Mononuclear cell (primary cell): ENCODE measurements around the gene GPR157. TPM values are rescaled to one million over a fixed set of nuclear protein-coding genes. Genes with fewer than 3 reads are reported as not detected.
"Not testable (repeated sequence)": the region's sequence is repeated elsewhere in the genome, so short reads cannot be mapped to it uniquely, and the experiment has no call there.

Experiments used
- H3K27me3 ChIP-seq: 2 replicates; pipeline ENCODE4 v1.6.0; 2011; ENCODE audit warnings: low read length, control low read depth; ENCODE audit not compliant: insufficient read depth
- H3K4me1 ChIP-seq: 2 replicates; pipeline ENCODE4 v1.5.1; 2011; ENCODE audit warnings: mild to moderate bottlenecking, low read length, control low read depth; ENCODE audit not compliant: insufficient read depth
- H3K4me3 ChIP-seq: 2 replicates; pipeline ENCODE4 v1.5.1; 2011; ENCODE audit warnings: mild to moderate bottlenecking, low read length, moderate library complexity
- H3K9me3 ChIP-seq: 2 replicates; pipeline ENCODE4 v1.5.1; 2011; ENCODE audit warnings: low read depth, mild to moderate bottlenecking, control low read depth, low read length
- total RNA-seq: library from RNA; depleted of rRNA; stranded (reverse); fragments of >200 nt; gene quantifications from one replicate; pipeline ENCODE4 v1.2.3, GENCODE V29; 2012

The GPR157 gene
- total RNA-seq, 1 donor, result 2.0 TPM

- Histone ChIP-seq H3K4me1 (no peaks in the 10 kb centered on the region), H3K4me3 (no peak overlapping the region), H3K9me3 (no peaks in the 10 kb centered on the region), H3K27me3 (no peaks in the 10 kb centered on the region)
Observed at GRCh38 chr1:9153152-9153551, 24.2 kb upstream of the GPR157 start.

GRCh38 chr1:9152535-9152934 lies 23.6 kb upstream of the GPR157 start:
- Histone ChIP-seq H3K27me3 (no peaks in the 10 kb centered on the region), H3K9me3 (no peaks in the 10 kb centered on the region), H3K4me1 (no peaks in the 10 kb centered on the region), H3K4me3 (no peak overlapping the region)

- Histone ChIP-seq H3K9me3 (no peaks in the 10 kb centered on the region), H3K27me3 (no peaks in the 10 kb centered on the region), H3K4me1 (no peaks in the 10 kb centered on the region), H3K4me3 (no peak overlapping the region)
Observed at GRCh38 chr1:9151328-9151860, 22.5 kb upstream of the GPR157 start.

- no peaks in the 10 kb centered on the region for H3K27me3 ChIP-seq
- H3K4me1 ChIP-seq, result no peaks in the 10 kb centered on the region
Observed at GRCh38 chr1:9150582-9151327, 21.9 kb upstream of the GPR157 start.

GRCh38 chr1:9149837-9150581 lies 21.1 kb upstream of the GPR157 start:
- Histone ChIP-seq H3K27me3 (no peaks in the 10 kb centered on the region), H3K4me1 (no peaks in the 10 kb centered on the region), H3K4me3 (no peak overlapping the region), H3K9me3 (no peaks in the 10 kb centered on the region)

More at GRCh38 chr1:9150582-9151327, 21.9 kb upstream of the GPR157 start:
- Histone ChIP-seq H3K9me3 (no peaks in the 10 kb centered on the region), H3K4me3 (no peak overlapping the region)

- no peaks in the 10 kb centered on the region for H3K27me3 ChIP-seq
- no peak overlapping the region for H3K4me3 ChIP-seq
- H3K9me3 ChIP-seq, result no peaks in the 10 kb centered on the region
- H3K4me1 ChIP-seq, result no peaks in the 10 kb centered on the region
Observed at GRCh38 chr1:9149151-9149550, 20.2 kb upstream of the GPR157 start.

GRCh38 chr1:9146156-9146555 lies 17.3 kb upstream of the GPR157 start:
- peaks cover 17% of the 10 kb centered on the region for H3K4me1 ChIP-seq
- no peaks in the 10 kb centered on the region for H3K27me3 ChIP-seq
- no peaks in the 10 kb centered on the region for H3K9me3 ChIP-seq
- H3K4me3 ChIP-seq, result no peak overlapping the region

GRCh38 chr1:9145714-9146113 lies 16.8 kb upstream of the GPR157 start:
- H3K9me3 ChIP-seq, result no peaks in the 10 kb centered on the region
- H3K27me3 ChIP-seq, result no peaks in the 10 kb centered on the region
- peaks cover 17% of the 10 kb centered on the region for H3K4me1 ChIP-seq
- no peak overlapping the region for H3K4me3 ChIP-seq

- Histone ChIP-seq H3K4me3 (no peak overlapping the region), H3K27me3 (no peaks in the 10 kb centered on the region), H3K9me3 (no peaks in the 10 kb centered on the region), H3K4me1 (peaks cover 17% of the 10 kb centered on the region)
Observed at GRCh38 chr1:9145021-9145668, 16.2 kb upstream of the GPR157 start.

GRCh38 chr1:9144494-9144893 lies 15.6 kb upstream of the GPR157 start:
- not testable (repeated sequence) for H3K27me3 ChIP-seq, H3K4me3 ChIP-seq, H3K9me3 ChIP-seq
- H3K4me1 ChIP-seq, result peaks cover 17% of the 10 kb centered on the region

GRCh38 chr1:9143250-9143649 lies 14.3 kb upstream of the GPR157 start:
- Histone ChIP-seq H3K9me3 (no peaks in the 10 kb centered on the region), H3K4me3 (no peak overlapping the region), H3K4me1 (peaks cover 17% of the 10 kb centered on the region), H3K27me3 (no peaks in the 10 kb centered on the region)

- Histone ChIP-seq H3K27me3 (no peaks in the 10 kb centered on the region), H3K4me3 (no peak overlapping the region), H3K9me3 (no peaks in the 10 kb centered on the region), H3K4me1 (peaks cover 23% of the 10 kb centered on the region)
Observed at GRCh38 chr1:9139930-9140329, 11.0 kb upstream of the GPR157 start.

GRCh38 chr1:9136932-9137331 lies 8.0 kb upstream of the GPR157 start:
- Histone ChIP-seq H3K27me3 (no peaks in the 10 kb centered on the region), H3K4me1 (peaks cover 7% of the 10 kb centered on the region), H3K9me3 (no peaks in the 10 kb centered on the region), H3K4me3 (no peak overlapping the region)

- Histone ChIP-seq H3K4me3 (no peak overlapping the region), H3K4me1 (peaks cover 13% of the 10 kb centered on the region), H3K27me3 (no peaks in the 10 kb centered on the region), H3K9me3 (no peaks in the 10 kb centered on the region)
Observed at GRCh38 chr1:9135073-9135836, 6.4 kb upstream of the GPR157 start.
